Duodenal mucosa (tissue), 2 donors: ENCODE measurements around the gene CUL7.

Experiments used
- H3K27ac ChIP-seq: one replicate; pipeline ENCODE4 v1.7.0; 2013; ENCODE audit warnings: low read depth, low read length
- H3K27me3 ChIP-seq, 2 donors: one replicate each; pipeline ENCODE4 v1.7.0; 2013; ENCODE audit warnings: low read length in 2 of 2, control low read depth in 1 of 2; ENCODE audit not compliant: insufficient read depth in 2 of 2, control insufficient read depth in 1 of 2
- H3K36me3 ChIP-seq, 2 donors: one replicate each; pipeline ENCODE4 v1.7.0; 2013; ENCODE audit warnings: low read length in 2 of 2, control low read depth in 1 of 2; ENCODE audit not compliant: insufficient read depth in 2 of 2, control insufficient read depth in 1 of 2
- H3K4me1 ChIP-seq, 2 donors: one replicate each; pipeline ENCODE4 v1.7.0; 2013; ENCODE audit warnings: low read length in 2 of 2, control low read depth in 1 of 2; ENCODE audit not compliant: insufficient read depth in 2 of 2, control insufficient read depth in 1 of 2
- H3K4me3 ChIP-seq, 2 donors: one replicate each; pipeline ENCODE4 v1.7.0; 2013; ENCODE audit warnings: low read length in 2 of 2, low read depth in 1 of 2
- H3K9ac ChIP-seq, 2 donors: one replicate each; pipeline ENCODE4 v1.7.0; 2013; ENCODE audit warnings: low read length in 2 of 2, low read depth in 1 of 2
- H3K9me3 ChIP-seq, 2 donors: one replicate each; pipeline ENCODE4 v1.7.0; 2013; ENCODE audit warnings: low read length in 2 of 2, control low read depth in 1 of 2; ENCODE audit not compliant: control insufficient read depth in 1 of 2

CUL7 gene

GRCh38 chr6:43053545-43054205 lies at the start of gene CUL7:
TSS of gene CUL7 (minus strand) at chr6:43053851. CDS start at chr6:43052788, 1,063 bp downstream.
- peaks cover 27 to 36% of the 10 kb centered on the region in 2 donors for H3K36me3 ChIP-seq
- H3K4me1 ChIP-seq, result peaks cover 21 to 24% of the 10 kb centered on the region in 2 donors

GRCh38 chr6:43101497-43101896 lies 47.8 kb upstream of the CUL7 start:
- no peak overlapping the region for H3K9ac ChIP-seq
- H3K4me3 ChIP-seq, result no peak overlapping the region
- no peak overlapping the region for H3K27ac ChIP-seq
- no peaks in the 10 kb centered on the region for H3K36me3 ChIP-seq
- H3K9me3 ChIP-seq, result no peaks in the 10 kb centered on the region
- peaks cover 6 to 13% of the 10 kb centered on the region in 2 donors for H3K4me1 ChIP-seq
- H3K27me3 ChIP-seq, result no peaks in the 10 kb centered on the region

More at GRCh38 chr6:43053545-43054205, at the start of gene CUL7:
- H3K9ac ChIP-seq, result peak within 1 kb of the TSS; percentile 83 to 94
- no peaks in the 10 kb centered on the region for H3K9me3 ChIP-seq
- peak within 1 kb of the TSS; percentile 79 to 91 for H3K4me3 ChIP-seq
- H3K27ac ChIP-seq, result peak within 1 kb of the TSS; percentile 77
- no peaks in the 10 kb centered on the region for H3K27me3 ChIP-seq

DNA sequence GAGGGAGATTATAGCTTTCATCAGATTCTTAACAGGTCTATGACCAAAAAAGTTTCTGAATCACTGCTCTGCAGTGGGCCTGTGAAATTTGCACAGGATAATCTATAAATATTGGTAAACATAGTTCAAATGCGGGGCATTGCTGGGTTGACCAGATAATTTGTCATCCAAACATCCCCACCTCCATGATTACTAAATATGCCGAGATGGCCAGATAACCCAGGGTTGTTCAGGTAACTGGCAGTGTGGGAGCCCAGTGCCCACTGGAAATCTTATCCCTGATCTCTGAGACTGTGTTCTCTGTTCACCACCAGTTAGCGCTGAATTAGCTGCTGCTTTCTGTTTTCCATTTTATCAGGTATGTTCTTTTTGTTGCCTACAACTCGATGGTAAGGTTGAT lies 43.9 kb upstream of the CUL7 start:
- no peaks in the 10 kb centered on the region for H3K27me3 ChIP-seq
- no peaks in the 10 kb centered on the region for H3K36me3 ChIP-seq
- H3K9me3 ChIP-seq, result no peaks in the 10 kb centered on the region
- H3K4me1 ChIP-seq, result peaks cover 20 to 30% of the 10 kb centered on the region in 2 donors
- H3K4me3 ChIP-seq, result no peak overlapping the region
- H3K9ac ChIP-seq, result no peak overlapping the region
- H3K27ac ChIP-seq, result no peak overlapping the region

DNA sequence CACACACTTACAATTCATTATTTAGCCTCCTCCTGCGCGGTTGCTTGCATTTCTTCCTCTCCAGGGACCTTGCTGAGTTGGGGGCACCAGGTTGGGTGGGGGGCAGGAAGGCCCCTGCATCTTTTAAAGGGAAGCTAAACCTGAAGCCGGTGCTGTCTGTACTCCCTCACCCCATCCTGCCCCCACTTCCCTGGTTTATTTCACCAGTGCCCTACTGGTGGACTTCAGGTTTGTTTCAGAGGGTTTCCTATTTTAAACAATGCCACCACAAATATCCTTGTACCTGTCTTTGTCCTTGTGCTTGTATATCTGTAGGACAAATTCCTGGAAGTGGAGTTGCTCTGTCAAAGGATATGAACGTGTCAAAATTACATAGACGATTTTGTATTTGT lies 43.4 kb upstream of the CUL7 start:
- H3K9me3 ChIP-seq, result no peaks in the 10 kb centered on the region
- H3K27me3 ChIP-seq, result no peaks in the 10 kb centered on the region
- peaks cover 20 to 30% of the 10 kb centered on the region in 2 donors for H3K4me1 ChIP-seq
- H3K4me3 ChIP-seq, result no peak overlapping the region
- H3K9ac ChIP-seq, result peak overlapping the region in 1 of 2 donors; percentile 20
- no peaks in the 10 kb centered on the region for H3K36me3 ChIP-seq
- H3K27ac ChIP-seq, result no peak overlapping the region

DNA sequence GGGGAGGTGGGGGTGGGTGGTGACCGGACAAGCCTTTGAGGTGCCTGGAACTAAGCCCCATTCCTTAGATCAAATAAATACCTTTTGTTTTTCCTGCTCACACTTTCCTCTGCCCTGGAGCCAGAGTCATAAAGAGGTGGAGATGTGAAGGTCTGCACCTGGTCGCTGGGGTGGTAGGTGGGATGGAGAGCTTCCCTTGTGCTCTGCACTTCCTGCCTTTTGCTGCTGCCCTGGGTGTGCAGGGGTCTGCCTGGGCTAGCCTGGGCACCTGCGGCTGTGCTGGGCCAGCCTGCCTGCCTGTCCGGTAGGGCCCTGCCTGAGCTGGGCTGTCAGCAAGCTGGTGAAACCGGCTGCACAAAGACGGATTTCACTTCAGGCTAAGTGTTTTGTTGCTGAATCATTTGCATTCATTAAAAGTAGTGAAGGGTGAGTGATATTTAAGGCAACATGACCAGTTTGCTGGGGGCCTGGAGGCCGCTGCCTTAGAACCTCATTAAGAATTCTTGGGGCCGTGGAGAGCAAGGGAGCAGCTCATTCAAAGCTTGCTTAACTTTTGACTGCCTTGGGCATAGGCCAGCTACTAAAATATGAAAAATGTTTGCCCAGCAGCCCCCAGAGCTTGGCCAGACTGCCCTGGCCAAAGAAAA lies 42.9 kb upstream of the CUL7 start:
- Histone ChIP-seq H3K27me3 (no peaks in the 10 kb centered on the region), H3K9ac (peak overlapping the region; percentile 20 to 35), H3K27ac (no peak overlapping the region), H3K4me3 (peak overlapping the region in 1 of 2 donors; percentile 32), H3K36me3 (no peaks in the 10 kb centered on the region), H3K4me1 (peaks cover 20 to 30% of the 10 kb centered on the region in 2 donors), H3K9me3 (no peaks in the 10 kb centered on the region)

- peaks cover 20 to 30% of the 10 kb centered on the region in 2 donors for H3K4me1 ChIP-seq
- no peaks in the 10 kb centered on the region for H3K27me3 ChIP-seq
- H3K36me3 ChIP-seq, result no peaks in the 10 kb centered on the region
- no peaks in the 10 kb centered on the region for H3K9me3 ChIP-seq
- H3K4me3 ChIP-seq, result peak overlapping the region in 1 of 2 donors; percentile 32
- no peak overlapping the region for H3K27ac ChIP-seq
- H3K9ac ChIP-seq, result peak overlapping the region; percentile 20 to 35
These were observed 42.3 kb upstream of the CUL7 start for GRCh38 chr6:43095939-43096338.

DNA sequence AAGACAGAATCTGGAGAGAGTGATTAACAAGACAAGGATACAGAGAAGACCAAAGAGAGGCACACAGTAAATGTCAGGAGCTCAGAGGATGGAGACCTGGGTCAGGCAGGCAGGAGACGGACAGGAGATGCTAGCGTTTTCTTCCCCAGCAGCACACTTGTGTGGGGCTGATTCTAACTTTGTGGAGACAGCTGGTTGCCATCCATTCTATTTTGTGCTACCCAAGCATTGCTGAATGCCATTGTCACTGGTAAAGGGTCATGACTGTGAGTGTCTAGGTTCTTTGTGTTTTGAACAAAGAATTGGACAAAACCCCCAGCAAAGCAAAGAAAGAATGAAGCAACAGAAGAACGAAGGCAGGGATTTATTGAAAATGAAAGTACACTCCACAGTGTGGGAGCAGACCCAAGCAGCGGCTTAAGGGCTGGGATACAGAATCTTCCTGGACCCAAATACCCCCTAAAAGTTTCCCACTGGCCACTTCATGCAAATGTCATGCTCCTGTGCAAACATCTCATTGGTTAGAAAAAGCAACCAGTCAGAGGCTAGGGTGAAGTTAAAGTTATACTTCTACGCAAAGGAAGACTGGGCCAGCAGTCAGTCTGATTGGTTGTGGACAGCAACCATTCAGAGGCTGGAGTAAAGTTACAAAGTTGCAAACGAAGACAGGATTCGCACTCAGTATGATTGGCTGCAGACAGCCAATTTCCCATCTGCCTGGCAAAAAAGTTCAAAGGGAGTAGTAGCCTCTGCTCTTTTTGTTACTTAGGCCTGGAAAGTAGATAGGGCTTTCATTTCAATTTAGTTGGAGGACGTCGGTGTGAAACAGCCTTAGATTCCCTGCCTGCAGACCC lies 40.0 kb upstream of the CUL7 start:
- peak overlapping the region; percentile 22 to 58 for H3K9ac ChIP-seq
- H3K4me3 ChIP-seq, result peak overlapping the region; percentile 49 to 58
- H3K9me3 ChIP-seq, result no peaks in the 10 kb centered on the region
- no peak overlapping the region for H3K27ac ChIP-seq
- H3K27me3 ChIP-seq, result no peaks in the 10 kb centered on the region
- peaks cover 20 to 36% of the 10 kb centered on the region in 2 donors for H3K4me1 ChIP-seq
- H3K36me3 ChIP-seq, result no peaks in the 10 kb centered on the region

DNA sequence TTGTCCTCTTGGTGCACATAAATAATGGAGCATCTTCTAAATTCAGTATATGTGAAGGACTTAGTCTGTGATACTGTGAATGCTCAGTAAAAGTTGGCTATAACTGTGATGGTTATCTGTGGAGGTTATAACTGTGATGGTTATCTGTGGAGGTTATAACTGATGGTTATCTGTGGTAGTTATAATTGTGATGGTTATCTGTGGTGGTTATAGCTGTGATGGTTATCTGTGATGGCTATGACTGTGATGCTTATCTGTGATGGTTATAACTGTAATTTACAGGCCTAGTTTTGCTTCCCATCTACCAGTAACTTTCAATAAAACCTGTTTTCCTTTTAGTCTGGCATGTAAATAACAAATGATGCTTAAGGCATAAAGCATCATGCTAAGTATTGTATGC lies 39.0 kb upstream of the CUL7 start:
- Histone ChIP-seq H3K27ac (no peak overlapping the region), H3K4me3 (no peak overlapping the region), H3K9me3 (no peaks in the 10 kb centered on the region), H3K27me3 (no peaks in the 10 kb centered on the region), H3K9ac (no peak overlapping the region), H3K4me1 (peaks cover 20 to 34% of the 10 kb centered on the region in 2 donors), H3K36me3 (no peaks in the 10 kb centered on the region)

GRCh38 chr6:43091436-43091991 lies 37.9 kb upstream of the CUL7 start:
- no peak overlapping the region for H3K9ac ChIP-seq
- H3K9me3 ChIP-seq, result no peaks in the 10 kb centered on the region
- H3K4me1 ChIP-seq, result peaks cover 14 to 23% of the 10 kb centered on the region in 2 donors
- no peak overlapping the region for H3K27ac ChIP-seq
- no peaks in the 10 kb centered on the region for H3K27me3 ChIP-seq
- no peaks in the 10 kb centered on the region for H3K36me3 ChIP-seq
- no peak overlapping the region for H3K4me3 ChIP-seq
